Upper lobe of right lung (tissue), 1 donor: ENCODE results near the gene YPEL1. TPM values are rescaled to one million over a fixed set of nuclear protein-coding genes. Genes with fewer than 3 reads are reported as not detected.

ENCODE experiments used
- ATAC-seq: fragments of 200-7000 bp; cut with Tn5 transposase; one replicate; pipeline ENCODE4 v1.9.1; 2020; ENCODE audit warnings: mild to moderate bottlenecking, moderate library complexity
- DNase-seq: peaks from one replicate; pipeline ENCODE4 v3.0.0-alpha.2; 2020
- H3K27ac ChIP-seq: fragments of 200-600 bp; one replicate; pipeline ENCODE4 v1.8.0; 2022
- H3K27me3 ChIP-seq: fragments of 200-600 bp; one replicate; pipeline ENCODE4 v1.8.0; 2022; ENCODE audit warnings: mild to moderate bottlenecking
- H3K36me3 ChIP-seq: fragments of 200-600 bp; one replicate; pipeline ENCODE4 v1.8.0; 2022
- H3K4me1 ChIP-seq: fragments of 200-600 bp; one replicate; pipeline ENCODE4 v1.8.0; 2022
- H3K4me3 ChIP-seq: fragments of 200-600 bp; one replicate; pipeline ENCODE4 v1.8.0; 2022; ENCODE audit warnings: mild to moderate bottlenecking
- H3K9me3 ChIP-seq: fragments of 200-600 bp; one replicate; pipeline ENCODE4 v1.8.0; 2022
- CTCF ChIP-seq: fragments of 200-600 bp; IDR thresholded peaks from one replicate; pipeline ENCODE4 v1.8.0; 2022; ENCODE audit warnings: antibody characterized with exemption
- intact Hi-C: fragments of 100-400 bp; cut with DNase I; formaldehyde crosslinking; loops from one replicate; pipeline ENCODE4 v1.11.0; 2022
- total RNA-seq: library from RNA; stranded (reverse); fragmentation: NEBNext Ultra II Directional; extraction: Animal tissue kit (Norgen Biotek cat#: 25700); gene quantifications from one replicate; pipeline ENCODE4 v1.2.1, GENCODE V29; 2021
- donor health status: DM: no; HTN: yes; CAD: no; lungs with severe emphysema.

YPEL1 gene
- total RNA-seq, 1 donor from 2014 or later, result 6.7 TPM

DNA sequence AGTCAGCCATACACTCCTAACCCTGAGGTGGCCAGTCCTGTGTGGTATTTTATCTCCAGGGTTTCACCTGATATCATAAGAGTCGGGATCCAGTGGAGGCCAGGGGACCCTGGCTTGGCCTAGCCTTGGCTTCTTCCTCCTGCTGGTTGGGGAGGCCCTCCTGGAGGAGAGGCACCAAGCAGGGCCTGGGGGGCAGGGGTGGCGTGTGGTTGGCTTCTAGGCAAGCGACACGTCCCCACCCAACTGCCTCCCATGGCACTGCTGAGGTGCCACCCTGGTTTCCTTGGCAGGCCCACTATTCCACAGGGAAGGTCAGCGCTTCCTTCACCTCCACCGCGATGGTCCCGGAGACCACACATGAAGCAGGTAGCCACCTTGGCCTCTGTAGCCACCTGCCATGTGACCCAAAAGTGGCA, 49.4 kb downstream of the YPEL1 start:
- Histone ChIP-seq H3K9me3 (no peaks in the 10 kb centered on the region), H3K4me3 (no peak overlapping the region), H3K4me1 (no peaks in the 10 kb centered on the region), H3K36me3 (peaks cover 75% of the 10 kb centered on the region), H3K27me3 (no peaks in the 10 kb centered on the region), H3K27ac (no peak overlapping the region)
- TF ChIP-seq CTCF, result no peak
- DNase-seq (no peak), ATAC-seq (no peak)
- intact Hi-C loops, result no loop called here

- DNase-seq, result no peak
- no peaks in the 10 kb centered on the region for H3K9me3 ChIP-seq
- intact Hi-C loops, result no loop called here
- no peak overlapping the region for H3K27ac ChIP-seq
- ATAC-seq, result no peak
- no peak for TF ChIP-seq CTCF
- no peak overlapping the region for H3K4me3 ChIP-seq
- H3K36me3 ChIP-seq, result peaks cover 75% of the 10 kb centered on the region
- H3K27me3 ChIP-seq, result no peaks in the 10 kb centered on the region
- no peaks in the 10 kb centered on the region for H3K4me1 ChIP-seq
Measured at GRCh38 chr22:21685164-21685513, 50.5 kb downstream of the YPEL1 start.

DNA sequence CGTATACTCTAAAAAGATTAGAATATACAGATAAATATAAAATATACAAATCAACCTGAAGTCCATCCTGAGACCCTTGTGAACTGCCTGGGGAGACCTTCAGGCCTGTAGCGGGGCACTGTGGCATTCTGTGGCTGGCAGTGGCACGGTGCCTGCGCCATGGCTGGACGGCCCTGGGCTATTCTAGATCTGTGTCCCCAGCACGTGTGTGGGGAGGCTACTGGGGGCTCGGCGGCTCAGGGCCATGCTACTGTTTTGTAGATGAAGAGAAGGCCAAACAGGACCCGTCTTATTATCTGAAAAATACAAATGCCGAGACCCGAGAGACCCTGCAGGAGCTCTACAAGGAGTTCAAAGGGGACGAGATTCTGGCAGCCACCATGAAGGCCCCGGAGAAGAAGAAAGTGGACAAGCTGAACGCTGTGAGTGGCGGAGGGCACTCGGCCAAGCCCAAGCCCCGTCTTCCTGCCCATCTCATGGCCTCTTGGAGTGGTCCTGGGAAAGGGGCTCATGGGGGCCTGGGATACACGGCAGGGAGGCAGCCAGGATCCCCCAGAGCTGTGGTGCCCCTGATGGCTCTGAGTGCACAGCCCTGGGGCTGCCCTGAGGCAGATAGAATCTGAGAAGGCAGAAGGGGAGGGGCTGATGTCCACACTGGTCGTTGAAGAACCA, 51.0 kb downstream of the YPEL1 start:
- no peak overlapping the region for H3K27ac ChIP-seq
- TF ChIP-seq CTCF, result no peak
- intact Hi-C loops, result no loop called here
- DNase-seq (no peak), ATAC-seq (no peak)
- no peak overlapping the region for H3K4me3 ChIP-seq
- H3K27me3 ChIP-seq, result no peaks in the 10 kb centered on the region
- H3K9me3 ChIP-seq, result no peaks in the 10 kb centered on the region
- H3K4me1 ChIP-seq, result no peaks in the 10 kb centered on the region
- H3K36me3 ChIP-seq, result peaks cover 75% of the 10 kb centered on the region

- ATAC-seq, result no peak
Measured at GRCh38 chr22:21683401-21683811, 52.2 kb downstream of the YPEL1 start.

GRCh38 chr22:21682385-21683175, 53.0 kb downstream of the YPEL1 start:
- no peak overlapping the region for H3K27ac ChIP-seq
- DNase-seq (no peak), ATAC-seq (no peak)
- no peak overlapping the region for H3K4me3 ChIP-seq
- H3K9me3 ChIP-seq, result no peaks in the 10 kb centered on the region
- H3K27me3 ChIP-seq, result no peaks in the 10 kb centered on the region
- H3K36me3 ChIP-seq, result peaks cover 62% of the 10 kb centered on the region
- H3K4me1 ChIP-seq, result no peaks in the 10 kb centered on the region
- TF ChIP-seq CTCF, result no peak
- intact Hi-C loops, result no loop called here

More at GRCh38 chr22:21683401-21683811, 52.2 kb downstream of the YPEL1 start:
- H3K4me1 ChIP-seq, result no peaks in the 10 kb centered on the region
- no peaks in the 10 kb centered on the region for H3K9me3 ChIP-seq
- peaks cover 70% of the 10 kb centered on the region for H3K36me3 ChIP-seq
- TF ChIP-seq CTCF, result no peak
- H3K27me3 ChIP-seq, result no peaks in the 10 kb centered on the region
- no peak for DNase-seq
- intact Hi-C loops, result no loop called here
- H3K4me3 ChIP-seq, result no peak overlapping the region
- H3K27ac ChIP-seq, result no peak overlapping the region
